ENCODE results near the gene NEMP2.

Gene NEMP2

DNA sequence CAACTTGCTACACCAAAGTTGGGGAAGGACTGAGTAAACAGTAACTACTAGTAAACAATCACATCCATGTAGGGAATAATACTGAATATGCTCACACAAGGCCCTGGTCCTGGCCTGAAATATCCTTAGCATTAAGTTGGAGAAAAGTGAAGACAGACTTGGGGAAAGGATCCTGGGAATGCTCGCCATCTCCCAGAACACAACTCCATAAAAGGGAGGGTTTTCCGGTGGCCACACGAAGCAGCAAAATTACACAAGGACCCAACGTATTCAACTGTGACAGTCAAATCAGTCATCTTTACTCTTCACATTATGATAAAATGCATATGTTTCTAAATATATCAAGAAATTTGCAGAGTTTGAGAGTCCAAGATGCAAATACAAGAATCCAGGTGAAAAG lies 7.3 kb downstream of the NEMP2 start:
- Histone ChIP-seq H3K27me3 (ENCODE audit: control insufficient read depth, insufficient read depth, low read length, poor library complexity, severe bottlenecking) (no peaks in the 10 kb centered on the region), H3K4me3 (ENCODE audit: insufficient read depth, low read depth, low read length) (no peak overlapping the region), H3K9me3 (ENCODE audit: control insufficient read depth, low read length) (no peaks in the 10 kb centered on the region), H3K27ac (ENCODE audit: insufficient read depth, low read depth, low read length, poor library complexity, severe bottlenecking) (no peak overlapping the region), H3K4me1 (ENCODE audit: control insufficient read depth, insufficient read depth, low read length) (no peaks in the 10 kb centered on the region), H3K36me3 (ENCODE audit: control insufficient read depth, insufficient read depth, low read length) (no peaks in the 10 kb centered on the region)
- 92 to 100% methylated on average over 3 to 4 of the region's 4 CpGs for WGBS, 2 experiments

DNA sequence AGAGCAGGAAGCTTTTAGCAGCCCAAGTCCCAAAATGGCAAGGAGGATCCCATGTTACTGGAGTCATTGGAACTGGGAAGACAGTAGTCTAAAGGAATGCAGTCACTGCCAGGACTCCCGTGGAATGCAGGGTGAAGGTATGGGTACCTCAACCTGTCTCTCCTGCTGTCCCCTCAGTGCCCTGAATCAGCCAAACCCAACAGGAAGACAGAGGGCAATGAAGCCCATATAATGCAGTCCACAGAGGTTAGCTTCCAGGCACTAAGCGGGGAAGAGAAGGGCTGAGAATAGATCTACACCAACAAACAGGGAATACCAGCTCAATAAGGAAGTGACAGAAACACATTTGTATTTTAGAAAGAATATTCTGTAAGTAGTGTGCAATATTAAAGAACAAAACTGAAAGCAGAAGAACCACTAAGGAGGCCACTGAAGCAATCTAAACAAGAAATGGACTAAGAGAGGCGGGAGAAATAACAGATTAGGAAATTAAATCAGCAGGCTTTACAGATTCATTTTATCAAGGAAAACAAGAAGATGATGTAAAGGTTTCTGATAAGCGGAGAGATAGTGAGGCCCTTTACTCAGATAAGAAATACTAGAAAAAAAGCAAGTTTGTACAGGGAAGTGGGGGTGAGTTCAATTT lies 8.3 kb downstream of the NEMP2 start:
- no peaks in the 10 kb centered on the region for H3K9me3 ChIP-seq (ENCODE audit: control insufficient read depth, low read length)
- 96 to 99% methylated on average over 3 to 4 of the region's 4 CpGs for WGBS, 2 experiments
- no peak overlapping the region for H3K27ac ChIP-seq (ENCODE audit: insufficient read depth, low read depth, low read length, poor library complexity, severe bottlenecking)
- H3K36me3 ChIP-seq (ENCODE audit: control insufficient read depth, insufficient read depth, low read length), result no peaks in the 10 kb centered on the region
- H3K4me1 ChIP-seq (ENCODE audit: control insufficient read depth, insufficient read depth, low read length), result no peaks in the 10 kb centered on the region
- no peaks in the 10 kb centered on the region for H3K27me3 ChIP-seq (ENCODE audit: control insufficient read depth, insufficient read depth, low read length, poor library complexity, severe bottlenecking)
- H3K4me3 ChIP-seq (ENCODE audit: insufficient read depth, low read depth, low read length), result no peak overlapping the region

DNA sequence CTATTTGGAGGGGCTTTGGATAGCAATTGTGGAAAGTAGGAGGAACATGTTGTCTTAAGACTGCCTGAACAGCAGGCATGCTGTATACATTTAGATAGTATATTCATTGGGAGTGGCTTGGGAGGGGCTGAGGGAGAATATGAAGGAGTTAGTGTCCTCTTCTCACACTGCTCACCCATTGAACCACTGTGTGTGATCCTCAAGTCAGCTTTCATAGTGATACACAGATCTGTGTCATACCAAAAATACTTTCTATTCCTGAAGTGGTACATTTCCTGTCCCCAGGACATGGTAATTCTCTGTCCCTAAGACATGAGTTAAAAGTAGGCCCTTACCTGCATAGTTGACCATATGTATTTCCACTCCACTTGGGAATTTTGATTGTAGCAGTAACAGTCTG lies 9.6 kb downstream of the NEMP2 start:
- Histone ChIP-seq H3K27me3 (ENCODE audit: control insufficient read depth, insufficient read depth, low read length, poor library complexity, severe bottlenecking) (no peaks in the 10 kb centered on the region), H3K9me3 (ENCODE audit: control insufficient read depth, low read length) (no peaks in the 10 kb centered on the region), H3K27ac (ENCODE audit: insufficient read depth, low read depth, low read length, poor library complexity, severe bottlenecking) (no peak overlapping the region), H3K4me3 (ENCODE audit: insufficient read depth, low read depth, low read length) (no peak overlapping the region), H3K36me3 (ENCODE audit: control insufficient read depth, insufficient read depth, low read length) (no peaks in the 10 kb centered on the region), H3K4me1 (ENCODE audit: control insufficient read depth, insufficient read depth, low read length) (no peaks in the 10 kb centered on the region)

DNA sequence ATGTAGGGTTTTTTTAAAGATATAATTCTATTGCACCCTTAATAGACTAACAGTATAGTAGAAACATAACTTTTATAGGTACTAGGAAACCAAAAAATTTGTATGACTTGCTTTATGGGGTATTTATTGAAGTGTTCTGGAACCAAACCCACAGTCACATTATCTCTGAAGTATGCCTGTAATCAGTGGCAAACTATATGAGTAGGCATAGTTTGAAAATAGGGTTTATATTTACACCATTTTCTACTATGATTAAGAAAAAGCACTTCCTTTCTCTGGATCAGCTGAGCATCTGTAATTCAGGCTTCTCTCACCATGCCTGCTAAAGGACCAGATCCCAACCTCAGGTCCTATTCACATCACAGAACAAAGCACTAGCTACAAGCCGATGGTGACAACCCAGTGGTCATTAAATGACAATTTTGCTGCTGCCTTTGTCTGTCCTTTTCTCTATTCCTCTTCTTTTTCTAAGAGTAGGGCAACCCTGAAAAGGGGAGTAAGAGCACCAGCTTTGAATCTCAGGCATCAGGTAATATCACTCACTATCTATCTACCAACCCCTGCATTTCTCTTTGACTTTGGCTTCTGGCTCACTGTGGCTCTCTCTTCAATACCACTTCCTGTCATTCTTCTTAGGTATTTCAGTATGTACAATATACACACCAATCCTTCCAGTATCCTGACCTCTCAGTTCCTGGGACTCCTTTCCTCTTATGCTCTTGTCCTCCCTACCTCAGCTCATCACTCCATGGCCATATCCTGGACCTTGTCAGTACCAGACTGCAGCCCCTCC lies 14.4 kb downstream of the NEMP2 start:
- WGBS, 2 experiments, result 71 to 85% methylated on average over 1 of the region's 1 CpG
- H3K27ac ChIP-seq (ENCODE audit: insufficient read depth, low read depth, low read length, poor library complexity, severe bottlenecking), result no peak overlapping the region
- H3K36me3 ChIP-seq (ENCODE audit: control insufficient read depth, insufficient read depth, low read length), result no peaks in the 10 kb centered on the region
- no peak overlapping the region for H3K4me3 ChIP-seq (ENCODE audit: insufficient read depth, low read depth, low read length)
- H3K9me3 ChIP-seq (ENCODE audit: control insufficient read depth, low read length), result no peaks in the 10 kb centered on the region
- H3K27me3 ChIP-seq (ENCODE audit: control insufficient read depth, insufficient read depth, low read length, poor library complexity, severe bottlenecking), result no peaks in the 10 kb centered on the region
- H3K4me1 ChIP-seq (ENCODE audit: control insufficient read depth, insufficient read depth, low read length), result no peaks in the 10 kb centered on the region

DNA sequence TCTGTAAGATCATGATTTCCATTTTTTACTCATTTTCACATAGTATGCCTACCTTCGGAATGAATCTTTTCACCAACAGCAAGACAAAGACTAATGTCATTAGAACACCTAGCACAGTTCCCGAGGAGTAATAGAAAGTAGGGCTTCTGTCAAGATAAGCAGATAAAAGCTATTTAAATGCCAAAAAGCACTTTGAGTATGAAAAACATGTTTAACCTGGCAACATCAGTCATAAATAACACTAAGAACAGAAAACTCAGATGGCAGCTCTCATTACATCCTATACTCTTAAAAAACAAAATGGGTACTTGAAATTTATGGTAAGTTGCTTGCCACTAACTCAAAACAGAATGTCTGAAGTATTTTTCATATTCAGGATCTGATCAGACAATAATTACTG lies 17.1 kb downstream of the NEMP2 start:
- whole genome bisulfite sequencing, 2 experiments, result 97% methylated on average over 2 of the region's 2 CpGs; no CpG with 5 or more reads in 1 of the 2 experiments
- H3K9me3 ChIP-seq (ENCODE audit: control insufficient read depth, low read length), result no peaks in the 10 kb centered on the region
- H3K36me3 ChIP-seq (ENCODE audit: control insufficient read depth, insufficient read depth, low read length), result no peaks in the 10 kb centered on the region
- H3K27ac ChIP-seq (ENCODE audit: insufficient read depth, low read depth, low read length, poor library complexity, severe bottlenecking), result no peak overlapping the region
- H3K27me3 ChIP-seq (ENCODE audit: control insufficient read depth, insufficient read depth, low read length, poor library complexity, severe bottlenecking), result no peaks in the 10 kb centered on the region
- no peaks in the 10 kb centered on the region for H3K4me1 ChIP-seq (ENCODE audit: control insufficient read depth, insufficient read depth, low read length)
- H3K4me3 ChIP-seq (ENCODE audit: insufficient read depth, low read depth, low read length), result no peak overlapping the region

DNA sequence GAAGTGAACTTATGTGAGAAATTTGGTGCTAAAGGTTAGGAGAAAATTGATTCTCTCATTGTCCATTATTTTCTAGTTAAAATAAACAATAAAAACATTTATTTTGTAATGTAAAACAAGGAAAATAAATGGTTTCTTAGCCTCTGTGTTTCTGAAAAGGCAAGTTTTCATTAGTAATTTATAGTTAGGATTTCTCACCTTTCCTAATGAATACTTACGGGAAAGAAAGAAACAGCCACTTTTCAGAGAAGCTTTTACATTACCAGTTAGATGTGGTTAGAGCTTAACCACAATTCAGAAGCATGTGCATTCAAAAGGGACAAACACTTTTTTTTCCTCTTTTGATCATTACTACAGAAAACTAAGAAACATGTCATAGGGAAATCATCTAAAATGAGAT lies 18.8 kb downstream of the NEMP2 start:
- H3K4me1 ChIP-seq (ENCODE audit: control insufficient read depth, insufficient read depth, low read length), result no peaks in the 10 kb centered on the region
- H3K36me3 ChIP-seq (ENCODE audit: control insufficient read depth, insufficient read depth, low read length), result no peaks in the 10 kb centered on the region
- no peak overlapping the region for H3K27ac ChIP-seq (ENCODE audit: insufficient read depth, low read depth, low read length, poor library complexity, severe bottlenecking)
- no peaks in the 10 kb centered on the region for H3K27me3 ChIP-seq (ENCODE audit: control insufficient read depth, insufficient read depth, low read length, poor library complexity, severe bottlenecking)
- H3K4me3 ChIP-seq (ENCODE audit: insufficient read depth, low read depth, low read length), result no peak overlapping the region
- H3K9me3 ChIP-seq (ENCODE audit: control insufficient read depth, low read length), result no peaks in the 10 kb centered on the region
- WGBS, 2 experiments, result 86% methylated on average over 1 of the region's 1 CpG

DNA sequence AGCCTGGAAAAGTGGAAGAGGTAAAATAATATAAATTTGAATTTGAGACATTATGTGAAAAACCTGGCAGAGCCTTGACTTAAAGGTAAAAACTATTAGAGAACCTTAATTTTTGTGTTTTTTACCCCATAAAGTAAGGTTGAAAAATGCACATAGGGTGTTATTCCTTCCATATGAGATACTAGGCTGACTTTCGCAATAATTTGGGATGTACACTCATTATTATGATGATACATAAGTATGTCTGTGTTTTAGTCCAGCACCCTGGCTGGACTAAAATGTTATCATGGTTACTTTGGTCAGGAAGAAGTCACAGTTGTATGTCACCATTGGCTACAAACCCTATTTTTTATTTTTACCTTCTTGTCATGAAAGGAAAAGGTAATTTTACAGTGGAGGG lies 19.8 kb downstream of the NEMP2 start:
- Histone ChIP-seq H3K27ac (ENCODE audit: insufficient read depth, low read depth, low read length, poor library complexity, severe bottlenecking) (no peak overlapping the region), H3K4me3 (ENCODE audit: insufficient read depth, low read depth, low read length) (no peak overlapping the region), H3K4me1 (ENCODE audit: control insufficient read depth, insufficient read depth, low read length) (no peaks in the 10 kb centered on the region), H3K9me3 (ENCODE audit: control insufficient read depth, low read length) (no peaks in the 10 kb centered on the region), H3K27me3 (ENCODE audit: control insufficient read depth, insufficient read depth, low read length, poor library complexity, severe bottlenecking) (no peaks in the 10 kb centered on the region), H3K36me3 (ENCODE audit: control insufficient read depth, insufficient read depth, low read length) (no peaks in the 10 kb centered on the region)
- WGBS, 2 experiments, result 100% methylated on average over 1 of the region's 1 CpG

DNA sequence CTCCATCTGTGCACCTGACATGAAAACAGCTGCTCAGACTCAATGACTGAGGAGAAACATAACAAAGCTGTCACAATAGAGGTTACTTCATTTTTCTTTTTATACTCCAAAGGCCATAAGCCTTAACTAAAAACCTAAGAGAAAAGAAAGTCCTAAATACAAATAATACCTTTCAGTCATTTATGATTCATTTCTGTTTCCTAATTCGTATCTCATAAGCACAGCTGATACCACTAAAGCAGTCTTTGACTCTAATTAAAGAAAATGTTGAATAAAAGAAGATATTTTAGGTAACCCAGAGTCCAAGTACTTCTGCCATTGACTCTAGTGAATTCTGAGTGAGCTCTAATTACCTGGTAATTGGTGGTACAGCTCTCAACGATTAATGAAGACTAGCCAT lies 20.6 kb downstream of the NEMP2 start:
- Histone ChIP-seq H3K27me3 (ENCODE audit: control insufficient read depth, insufficient read depth, low read length, poor library complexity, severe bottlenecking) (no peaks in the 10 kb centered on the region), H3K9me3 (ENCODE audit: control insufficient read depth, low read length) (no peaks in the 10 kb centered on the region), H3K4me3 (ENCODE audit: insufficient read depth, low read depth, low read length) (no peak overlapping the region), H3K27ac (ENCODE audit: insufficient read depth, low read depth, low read length, poor library complexity, severe bottlenecking) (no peak overlapping the region), H3K36me3 (ENCODE audit: control insufficient read depth, insufficient read depth, low read length) (no peaks in the 10 kb centered on the region), H3K4me1 (ENCODE audit: control insufficient read depth, insufficient read depth, low read length) (no peaks in the 10 kb centered on the region)
- 100% methylated on average over 1 of the region's 2 CpGs for WGBS, 2 experiments

DNA sequence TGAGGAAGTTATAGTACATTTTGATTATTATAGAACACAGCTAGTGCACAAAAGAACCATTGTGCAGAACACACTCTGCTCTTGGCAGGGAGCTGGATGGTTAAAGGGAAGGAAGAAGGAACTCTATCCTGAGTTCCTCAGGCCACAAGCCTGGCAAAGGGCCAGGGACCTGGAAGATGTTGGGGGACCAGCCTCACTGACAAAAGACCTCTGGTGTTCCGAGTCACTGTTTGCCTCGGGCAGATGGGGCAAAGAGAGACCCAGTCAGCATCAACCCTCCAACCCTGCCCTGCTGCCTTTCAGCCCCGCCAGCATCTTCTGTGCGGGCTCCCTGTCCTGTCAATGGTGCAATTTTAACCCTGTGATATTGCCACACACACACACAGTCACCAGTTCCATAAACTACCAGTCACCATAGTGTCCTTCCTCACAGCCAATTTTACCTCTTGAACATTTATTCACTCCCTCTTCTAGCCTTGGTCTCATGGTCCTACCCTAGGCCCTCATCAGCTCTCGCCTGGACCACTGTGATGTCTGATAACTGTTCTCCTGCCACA lies 21.9 kb downstream of the NEMP2 start:
- no peaks in the 10 kb centered on the region for H3K27me3 ChIP-seq (ENCODE audit: control insufficient read depth, insufficient read depth, low read length, poor library complexity, severe bottlenecking)
- H3K36me3 ChIP-seq (ENCODE audit: control insufficient read depth, insufficient read depth, low read length), result no peaks in the 10 kb centered on the region
- H3K4me1 ChIP-seq (ENCODE audit: control insufficient read depth, insufficient read depth, low read length), result no peaks in the 10 kb centered on the region
- 93 to 94% methylated on average over 5 of the region's 5 CpGs for WGBS, 2 experiments
- H3K4me3 ChIP-seq (ENCODE audit: insufficient read depth, low read depth, low read length), result no peak overlapping the region
- no peaks in the 10 kb centered on the region for H3K9me3 ChIP-seq (ENCODE audit: control insufficient read depth, low read length)
- no peak overlapping the region for H3K27ac ChIP-seq (ENCODE audit: insufficient read depth, low read depth, low read length, poor library complexity, severe bottlenecking)

DNA sequence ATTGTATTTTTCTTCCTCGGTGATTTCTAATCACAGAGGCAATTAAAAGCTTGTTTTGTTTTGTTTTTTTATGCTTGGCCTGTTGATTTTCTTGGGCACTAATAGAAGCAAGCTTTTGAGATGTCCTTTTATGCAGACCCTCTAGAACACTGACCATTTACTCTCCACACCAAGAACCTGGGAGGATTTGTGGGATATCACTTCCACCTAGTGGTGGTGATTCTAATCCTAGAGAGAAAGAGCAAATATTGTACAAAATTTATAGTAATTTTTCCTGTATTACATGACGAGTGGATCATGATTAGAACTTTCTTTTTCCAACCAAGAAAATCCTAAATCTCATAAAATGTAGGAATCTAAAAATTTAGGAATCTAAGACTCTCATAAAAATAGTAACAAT lies 23.4 kb downstream of the NEMP2 start:
- H3K27ac ChIP-seq (ENCODE audit: insufficient read depth, low read depth, low read length, poor library complexity, severe bottlenecking), result no peak overlapping the region
- H3K27me3 ChIP-seq (ENCODE audit: control insufficient read depth, insufficient read depth, low read length, poor library complexity, severe bottlenecking), result no peaks in the 10 kb centered on the region
- 100% methylated on average over 1 of the region's 2 CpGs for WGBS, 2 experiments
- H3K9me3 ChIP-seq (ENCODE audit: control insufficient read depth, low read length), result no peaks in the 10 kb centered on the region
- H3K4me1 ChIP-seq (ENCODE audit: control insufficient read depth, insufficient read depth, low read length), result no peaks in the 10 kb centered on the region
- no peaks in the 10 kb centered on the region for H3K36me3 ChIP-seq (ENCODE audit: control insufficient read depth, insufficient read depth, low read length)
- no peak overlapping the region for H3K4me3 ChIP-seq (ENCODE audit: insufficient read depth, low read depth, low read length)
